WTC11 (cell line): Measurements from ENCODE around the gene TRIM59. TPM values are rescaled to one million over a fixed set of nuclear protein-coding genes. Genes with fewer than 3 reads are reported as not detected.
A peak's percentile ranks its signal among the peaks of the same experiment; 100 is the strongest.

ENCODE experiments used
- ATAC-seq: fragments of 200-7000 bp; cut with Tn5 transposase; 2 replicates; pipeline ENCODE4 v1.10.0; 2021; ENCODE audit warnings: mild to moderate bottlenecking, moderate library complexity
- CTCF ChIA-PET: fragments of 300-600 bp; sonication (Branson Sonifier 250); formaldehyde crosslinking; loops from one replicate; lab custom pipeline; 2021; ENCODE audit warnings: antibody characterized with exemption; lab: Charles Lee
- POLR2A ChIA-PET: fragments of 350-600 bp; sonication (Branson Sonifier 250); formaldehyde crosslinking; loops from one replicate; lab custom pipeline; 2021; ENCODE audit warnings: antibody characterized with exemption; lab: Charles Lee
- DNase-seq: peaks from one replicate; pipeline ENCODE4 v3.0.0; 2021; ENCODE audit warnings: low spot score
- H3K27ac Mint-ChIP-seq: 2 replicates; pipeline ENCODE4 v1.8.0; 2021; ENCODE audit warnings: mixed read lengths
- H3K27me3 Mint-ChIP-seq: 2 replicates; pipeline ENCODE4 v1.8.0; 2021; ENCODE audit warnings: low read depth, mild to moderate bottlenecking, moderate library complexity, mixed read lengths
- H3K36me3 Mint-ChIP-seq: 2 replicates; pipeline ENCODE4 v1.8.0; 2021; ENCODE audit warnings: mixed read lengths
- H3K4me1 Mint-ChIP-seq: 2 replicates; pipeline ENCODE4 v1.8.0; 2022; ENCODE audit warnings: mixed read lengths
- H3K4me3 Mint-ChIP-seq: 2 replicates; pipeline ENCODE4 v1.8.0; 2021; ENCODE audit warnings: mild to moderate bottlenecking, moderate library complexity, mixed read lengths
- H3K9me3 Mint-ChIP-seq: 2 replicates; pipeline ENCODE4 v1.8.0; 2021; ENCODE audit warnings: mixed read lengths
- ESRRA ChIP-seq: sonication (generic); formaldehyde crosslinking; IDR thresholded peaks from 2 replicates; pipeline ENCODE4 v1.8.1; 2022; ENCODE audit warnings: mild to moderate bottlenecking, missing genetic modification reagents, borderline replicate concordance
- FOXK1 ChIP-seq: sonication (generic); formaldehyde crosslinking; IDR thresholded peaks from 2 replicates; pipeline ENCODE4 v1.8.0; 2022; ENCODE audit warnings: mild to moderate bottlenecking, moderate library complexity, missing genetic modification reagents
- GABPB1 ChIP-seq: sonication (generic); formaldehyde crosslinking; IDR thresholded peaks from 2 replicates; pipeline ENCODE4 v1.8.1; 2023; ENCODE audit warnings: mild to moderate bottlenecking, missing genetic modification reagents
- GRHL2 ChIP-seq: fragments of 250-450 bp; sonication (Bioruptor Pico); IDR thresholded peaks from 2 replicates; pipeline ENCODE4 v1.8.0; 2022; ENCODE audit warnings: mild to moderate bottlenecking, moderate library complexity; ENCODE audit not compliant: insufficient replicate concordance, severe bottlenecking
- GTF2I ChIP-seq: fragments of 250-450 bp; sonication (Bioruptor Pico); conservative IDR thresholded peaks from 2 replicates; pipeline ENCODE4 v1.4.0; 2021; ENCODE audit warnings: mild to moderate bottlenecking
- MYBL2 ChIP-seq: sonication (generic); formaldehyde crosslinking; IDR thresholded peaks from 2 replicates; pipeline ENCODE4 v1.8.1; 2023; ENCODE audit warnings: mild to moderate bottlenecking, moderate library complexity, missing genetic modification reagents
- NFATC4 ChIP-seq: fragments of 250-450 bp; sonication (Bioruptor Pico); IDR thresholded peaks from 2 replicates; pipeline ENCODE4 v1.9.0; 2021; ENCODE audit warnings: mild to moderate bottlenecking
- SOX15 ChIP-seq: fragments of 250-450 bp; sonication (Bioruptor Pico); IDR thresholded peaks from 2 replicates; pipeline ENCODE4 v1.9.0; 2021; ENCODE audit warnings: mild to moderate bottlenecking
- SP1 ChIP-seq: sonication (generic); formaldehyde crosslinking; conservative IDR thresholded peaks from 2 replicates; pipeline ENCODE4 v1.8.1; 2022; ENCODE audit warnings: missing genetic modification reagents
- TEAD1 ChIP-seq: sonication (generic); formaldehyde crosslinking; IDR thresholded peaks from 2 replicates; pipeline ENCODE4 v1.8.0; 2022; ENCODE audit warnings: mild to moderate bottlenecking, missing genetic modification reagents
- ZNF396 ChIP-seq: fragments of 250-450 bp; sonication (Bioruptor Pico); IDR thresholded peaks from 2 replicates; pipeline ENCODE4 v1.8.0; 2021; ENCODE audit warnings: mild to moderate bottlenecking, moderate library complexity, borderline replicate concordance
- ZNF423 ChIP-seq: fragments of 250-450 bp; sonication (Bioruptor Pico); IDR thresholded peaks from 2 replicates; pipeline ENCODE4 v2.1.2; 2022; ENCODE audit warnings: mild to moderate bottlenecking, moderate library complexity
- total RNA-seq: library from RNA; stranded (reverse); gene quantifications from 3 replicates; pipeline ENCODE4 v1.2.3, GENCODE V29; 2021
- TF ChIP-seq, protein P1 (sequence below): sonication (generic); formaldehyde crosslinking; IDR thresholded peaks from 2 replicates; pipeline ENCODE4 v1.8.1; 2022; ENCODE audit warnings: mild to moderate bottlenecking, moderate library complexity, missing genetic modification reagents
- TF ChIP-seq, protein P2 (sequence below): sonication (generic); formaldehyde crosslinking; IDR thresholded peaks from 2 replicates; pipeline ENCODE4 v1.8.1; 2022; ENCODE audit warnings: low read depth, mild to moderate bottlenecking, moderate library complexity, missing genetic modification reagents, borderline replicate concordance
- TF ChIP-seq, protein P3 (sequence below): sonication (generic); formaldehyde crosslinking; IDR thresholded peaks from 2 replicates; pipeline ENCODE4 v1.8.1; 2022; ENCODE audit warnings: low read depth, missing genetic modification reagents, borderline replicate concordance
- TF ChIP-seq, protein P4 (sequence below): fragments of 250-450 bp; sonication (Bioruptor Pico); conservative IDR thresholded peaks from 2 replicates; pipeline ENCODE4 v1.9.0; 2021; ENCODE audit warnings: mild to moderate bottlenecking
- TF ChIP-seq, protein P5 (sequence below): sonication (generic); formaldehyde crosslinking; IDR thresholded peaks from 2 replicates; pipeline ENCODE4 v1.8.0; 2022; ENCODE audit warnings: mild to moderate bottlenecking, missing genetic modification reagents
- TF ChIP-seq, protein P6 (sequence below): sonication (generic); formaldehyde crosslinking; IDR thresholded peaks from 2 replicates; pipeline ENCODE4 v1.8.0; 2023; ENCODE audit warnings: missing genetic modification reagents
- TF ChIP-seq, protein P7 (sequence below): sonication (generic); formaldehyde crosslinking; IDR thresholded peaks from 2 replicates; pipeline ENCODE4 v1.8.1; 2023; ENCODE audit warnings: mild to moderate bottlenecking, missing genetic modification reagents
- TF ChIP-seq, protein P8 (sequence below): fragments of 250-450 bp; sonication (Bioruptor Pico); IDR thresholded peaks from 2 replicates; pipeline ENCODE4 v2.1.2; 2022; ENCODE audit warnings: mild to moderate bottlenecking, moderate library complexity
- TF ChIP-seq, protein P9 (sequence below): sonication (generic); formaldehyde crosslinking; IDR thresholded peaks from 2 replicates; pipeline ENCODE4 v1.8.1; 2023; ENCODE audit warnings: mild to moderate bottlenecking, moderate library complexity, missing genetic modification reagents

The TRIM59 gene
- total RNA-seq, 1 experiment from 2014 or later = 32.4 TPM

DNA sequence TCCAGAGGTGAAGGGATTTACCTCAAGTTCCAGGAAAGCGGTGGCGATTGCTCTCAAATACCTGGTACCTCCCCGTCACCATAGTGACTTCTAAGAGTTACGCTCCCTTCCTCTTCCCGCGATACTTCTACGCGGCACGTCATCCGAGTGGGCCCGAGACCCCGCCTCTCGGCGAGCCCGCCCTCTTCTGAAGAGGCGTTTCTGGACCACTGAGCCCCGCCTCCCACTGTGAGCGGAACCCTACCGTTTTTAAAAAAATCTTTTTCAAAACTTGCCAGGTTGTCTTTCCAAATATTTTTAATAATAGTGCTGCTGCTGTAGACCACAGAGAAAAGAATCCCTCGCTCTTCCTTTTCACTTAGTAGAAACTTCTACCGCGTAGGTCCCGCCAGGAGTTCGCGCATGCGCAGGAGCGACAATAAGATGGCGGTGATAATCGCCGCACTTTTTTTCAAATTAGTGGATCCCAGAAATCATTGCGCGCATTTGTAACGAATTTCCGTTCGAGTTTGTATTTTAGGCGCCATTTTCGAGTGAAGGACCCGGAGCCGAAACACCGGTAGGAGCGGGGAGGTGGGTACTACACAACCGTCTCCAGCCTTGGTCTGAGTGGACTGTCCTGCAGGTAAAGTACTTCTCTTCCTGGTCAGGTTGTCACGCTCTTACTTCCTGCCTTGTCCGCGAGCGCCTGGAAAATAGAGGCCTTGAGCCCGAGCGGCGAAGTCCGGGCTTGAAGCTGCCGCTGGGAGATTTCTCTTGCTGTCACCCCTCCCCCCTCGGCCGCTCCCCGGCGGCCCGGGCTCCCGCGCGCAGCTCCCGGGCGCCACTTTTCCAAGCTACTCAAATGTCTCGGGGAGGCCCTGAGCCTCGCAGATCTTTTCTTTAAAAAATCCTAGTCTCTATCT lies 50.2 kb downstream of the TRIM59 start, which contains the start of the genes IFT80 and SMC4:
Gene IFT80 (minus strand): TSS at position 101 of the 905 bp plus-strand sequence. CDS start 14,625 bp downstream, outside the sequence.
Gene SMC4 (plus strand): TSS at position 526 of the 905 bp plus-strand sequence. CDS start 1,177 bp downstream, outside the sequence.
- CTCF ChIA-PET = interaction anchor here (1.1 kb wide), 1 partner anchor 367 kb away, joined by 3 read pairs; no protein-coding TSS in a partner anchor
- TF ChIP-seq, protein P1, sequence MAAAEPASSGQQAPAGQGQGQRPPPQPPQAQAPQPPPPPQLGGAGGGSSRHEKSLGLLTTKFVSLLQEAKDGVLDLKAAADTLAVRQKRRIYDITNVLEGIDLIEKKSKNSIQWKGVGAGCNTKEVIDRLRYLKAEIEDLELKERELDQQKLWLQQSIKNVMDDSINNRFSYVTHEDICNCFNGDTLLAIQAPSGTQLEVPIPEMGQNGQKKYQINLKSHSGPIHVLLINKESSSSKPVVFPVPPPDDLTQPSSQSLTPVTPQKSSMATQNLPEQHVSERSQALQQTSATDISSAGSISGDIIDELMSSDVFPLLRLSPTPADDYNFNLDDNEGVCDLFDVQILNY (CRISPR knock-in tag) = peak; percentile 69; the same call in 1 of the 2 replicates
- TF ChIP-seq TEAD1 (no peak), GRHL2 (no peak), MYBL2 (peak; percentile 98), FOXK1 (CRISPR knock-in tag) (0 out of 2 replicates have a peak, but pooled peaks have one; percentile 26), SOX15 (CRISPR knock-in tag) (no peak), ZNF396 (CRISPR knock-in tag) (no peak), NFATC4 (no peak), SP1 (CRISPR knock-in tag) (peak; percentile 74), ESRRA (no peak), ZNF423 (CRISPR knock-in tag) (no peak), GABPB1 (CRISPR knock-in tag) (peak; percentile 50; the same call in 1 of the 2 replicates), GTF2I (CRISPR knock-in tag) (no peak)
- TF ChIP-seq, protein P2, sequence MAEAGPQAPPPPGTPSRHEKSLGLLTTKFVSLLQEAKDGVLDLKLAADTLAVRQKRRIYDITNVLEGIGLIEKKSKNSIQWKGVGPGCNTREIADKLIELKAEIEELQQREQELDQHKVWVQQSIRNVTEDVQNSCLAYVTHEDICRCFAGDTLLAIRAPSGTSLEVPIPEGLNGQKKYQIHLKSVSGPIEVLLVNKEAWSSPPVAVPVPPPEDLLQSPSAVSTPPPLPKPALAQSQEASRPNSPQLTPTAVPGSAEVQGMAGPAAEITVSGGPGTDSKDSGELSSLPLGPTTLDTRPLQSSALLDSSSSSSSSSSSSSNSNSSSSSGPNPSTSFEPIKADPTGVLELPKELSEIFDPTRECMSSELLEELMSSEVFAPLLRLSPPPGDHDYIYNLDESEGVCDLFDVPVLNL (CRISPR knock-in tag) = peak; percentile 43; the same call in 1 of the 2 replicates
- TF ChIP-seq, protein P3, sequence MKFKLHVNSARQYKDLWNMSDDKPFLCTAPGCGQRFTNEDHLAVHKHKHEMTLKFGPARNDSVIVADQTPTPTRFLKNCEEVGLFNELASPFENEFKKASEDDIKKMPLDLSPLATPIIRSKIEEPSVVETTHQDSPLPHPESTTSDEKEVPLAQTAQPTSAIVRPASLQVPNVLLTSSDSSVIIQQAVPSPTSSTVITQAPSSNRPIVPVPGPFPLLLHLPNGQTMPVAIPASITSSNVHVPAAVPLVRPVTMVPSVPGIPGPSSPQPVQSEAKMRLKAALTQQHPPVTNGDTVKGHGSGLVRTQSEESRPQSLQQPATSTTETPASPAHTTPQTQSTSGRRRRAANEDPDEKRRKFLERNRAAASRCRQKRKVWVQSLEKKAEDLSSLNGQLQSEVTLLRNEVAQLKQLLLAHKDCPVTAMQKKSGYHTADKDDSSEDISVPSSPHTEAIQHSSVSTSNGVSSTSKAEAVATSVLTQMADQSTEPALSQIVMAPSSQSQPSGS (CRISPR knock-in tag) = no peak
- TF ChIP-seq, protein P4, sequence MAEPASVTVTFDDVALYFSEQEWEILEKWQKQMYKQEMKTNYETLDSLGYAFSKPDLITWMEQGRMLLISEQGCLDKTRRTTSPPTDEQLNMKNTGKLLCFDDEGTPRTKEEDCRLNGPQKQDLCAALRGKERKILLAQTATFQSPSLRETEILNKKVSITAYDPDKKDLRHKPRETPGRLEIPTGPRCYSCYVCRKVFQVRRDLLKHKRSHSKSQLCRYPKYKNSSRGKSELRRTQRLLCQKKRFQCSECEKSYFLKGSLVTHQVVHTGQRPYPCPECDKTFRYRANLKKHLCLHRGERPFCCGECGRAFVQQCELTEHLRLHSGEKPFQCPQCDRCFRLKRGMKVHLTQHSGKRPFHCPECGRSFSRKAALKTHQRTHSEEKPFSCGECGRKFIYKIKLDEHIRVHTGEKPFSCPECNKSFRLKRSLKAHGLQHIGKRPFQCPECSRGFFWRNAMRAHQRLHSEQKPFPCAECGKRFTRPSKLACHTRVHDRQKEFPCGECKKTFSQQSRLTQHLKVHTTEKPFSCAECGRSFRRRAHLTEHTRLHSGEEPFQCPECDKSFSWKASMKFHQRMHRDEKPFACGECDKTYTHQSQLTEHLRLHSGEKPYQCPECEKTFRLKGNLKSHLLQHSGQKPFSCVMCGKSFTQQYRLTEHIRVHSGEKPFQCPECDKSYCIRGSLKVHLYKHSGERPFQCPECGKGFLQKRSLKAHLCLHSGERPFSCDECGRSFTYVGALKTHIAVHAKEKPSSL = no peak
- TF ChIP-seq, protein P5, sequence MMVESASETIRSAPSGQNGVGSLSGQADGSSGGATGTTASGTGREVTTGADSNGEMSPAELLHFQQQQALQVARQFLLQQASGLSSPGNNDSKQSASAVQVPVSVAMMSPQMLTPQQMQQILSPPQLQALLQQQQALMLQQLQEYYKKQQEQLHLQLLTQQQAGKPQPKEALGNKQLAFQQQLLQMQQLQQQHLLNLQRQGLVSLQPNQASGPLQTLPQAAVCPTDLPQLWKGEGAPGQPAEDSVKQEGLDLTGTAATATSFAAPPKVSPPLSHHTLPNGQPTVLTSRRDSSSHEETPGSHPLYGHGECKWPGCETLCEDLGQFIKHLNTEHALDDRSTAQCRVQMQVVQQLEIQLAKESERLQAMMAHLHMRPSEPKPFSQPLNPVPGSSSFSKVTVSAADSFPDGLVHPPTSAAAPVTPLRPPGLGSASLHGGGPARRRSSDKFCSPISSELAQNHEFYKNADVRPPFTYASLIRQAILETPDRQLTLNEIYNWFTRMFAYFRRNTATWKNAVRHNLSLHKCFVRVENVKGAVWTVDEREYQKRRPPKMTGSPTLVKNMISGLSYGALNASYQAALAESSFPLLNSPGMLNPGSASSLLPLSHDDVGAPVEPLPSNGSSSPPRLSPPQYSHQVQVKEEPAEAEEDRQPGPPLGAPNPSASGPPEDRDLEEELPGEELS (CRISPR knock-in tag) = 0 out of 2 replicates have a peak, but pooled peaks have one; percentile 24
- TF ChIP-seq, protein P6, sequence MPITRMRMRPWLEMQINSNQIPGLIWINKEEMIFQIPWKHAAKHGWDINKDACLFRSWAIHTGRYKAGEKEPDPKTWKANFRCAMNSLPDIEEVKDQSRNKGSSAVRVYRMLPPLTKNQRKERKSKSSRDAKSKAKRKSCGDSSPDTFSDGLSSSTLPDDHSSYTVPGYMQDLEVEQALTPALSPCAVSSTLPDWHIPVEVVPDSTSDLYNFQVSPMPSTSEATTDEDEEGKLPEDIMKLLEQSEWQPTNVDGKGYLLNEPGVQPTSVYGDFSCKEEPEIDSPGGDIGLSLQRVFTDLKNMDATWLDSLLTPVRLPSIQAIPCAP = no peak
- TF ChIP-seq, protein P7, sequence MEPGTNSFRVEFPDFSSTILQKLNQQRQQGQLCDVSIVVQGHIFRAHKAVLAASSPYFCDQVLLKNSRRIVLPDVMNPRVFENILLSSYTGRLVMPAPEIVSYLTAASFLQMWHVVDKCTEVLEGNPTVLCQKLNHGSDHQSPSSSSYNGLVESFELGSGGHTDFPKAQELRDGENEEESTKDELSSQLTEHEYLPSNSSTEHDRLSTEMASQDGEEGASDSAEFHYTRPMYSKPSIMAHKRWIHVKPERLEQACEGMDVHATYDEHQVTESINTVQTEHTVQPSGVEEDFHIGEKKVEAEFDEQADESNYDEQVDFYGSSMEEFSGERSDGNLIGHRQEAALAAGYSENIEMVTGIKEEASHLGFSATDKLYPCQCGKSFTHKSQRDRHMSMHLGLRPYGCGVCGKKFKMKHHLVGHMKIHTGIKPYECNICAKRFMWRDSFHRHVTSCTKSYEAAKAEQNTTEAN (CRISPR knock-in tag) = no peak
- TF ChIP-seq, protein P8, sequence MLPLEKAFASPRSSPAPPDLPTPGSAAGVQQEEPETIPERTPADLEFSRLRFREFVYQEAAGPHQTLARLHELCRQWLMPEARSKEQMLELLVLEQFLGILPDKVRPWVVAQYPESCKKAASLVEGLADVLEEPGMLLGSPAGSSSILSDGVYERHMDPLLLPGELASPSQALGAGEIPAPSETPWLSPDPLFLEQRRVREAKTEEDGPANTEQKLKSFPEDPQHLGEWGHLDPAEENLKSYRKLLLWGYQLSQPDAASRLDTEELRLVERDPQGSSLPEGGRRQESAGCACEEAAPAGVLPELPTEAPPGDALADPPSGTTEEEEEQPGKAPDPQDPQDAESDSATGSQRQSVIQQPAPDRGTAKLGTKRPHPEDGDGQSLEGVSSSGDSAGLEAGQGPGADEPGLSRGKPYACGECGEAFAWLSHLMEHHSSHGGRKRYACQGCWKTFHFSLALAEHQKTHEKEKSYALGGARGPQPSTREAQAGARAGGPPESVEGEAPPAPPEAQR = no peak
- TF ChIP-seq, protein P9, sequence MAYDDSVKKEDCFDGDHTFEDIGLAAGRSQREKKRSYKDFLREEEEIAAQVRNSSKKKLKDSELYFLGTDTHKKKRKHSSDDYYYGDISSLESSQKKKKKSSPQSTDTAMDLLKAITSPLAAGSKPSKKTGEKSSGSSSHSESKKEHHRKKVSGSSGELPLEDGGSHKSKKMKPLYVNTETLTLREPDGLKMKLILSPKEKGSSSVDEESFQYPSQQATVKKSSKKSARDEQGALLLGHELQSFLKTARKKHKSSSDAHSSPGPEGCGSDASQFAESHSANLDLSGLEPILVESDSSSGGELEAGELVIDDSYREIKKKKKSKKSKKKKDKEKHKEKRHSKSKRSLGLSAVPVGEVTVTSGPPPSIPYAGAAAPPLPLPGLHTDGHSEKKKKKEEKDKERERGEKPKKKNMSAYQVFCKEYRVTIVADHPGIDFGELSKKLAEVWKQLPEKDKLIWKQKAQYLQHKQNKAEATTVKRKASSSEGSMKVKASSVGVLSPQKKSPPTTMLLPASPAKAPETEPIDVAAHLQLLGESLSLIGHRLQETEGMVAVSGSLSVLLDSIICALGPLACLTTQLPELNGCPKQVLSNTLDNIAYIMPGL = peak; percentile 26; the same call in 1 of the 2 replicates

More for the DNA sequence above, 50.2 kb downstream of the TRIM59 start, which contains the start of the genes IFT80 and SMC4:
- H3K27ac Mint-ChIP-seq = peak within 1 kb of the TSS; percentile 99
- H3K9me3 Mint-ChIP-seq = no peaks in the 10 kb centered on the region
- ATAC-seq (peak; percentile 96), DNase-seq (peak; percentile 96)
- H3K27me3 Mint-ChIP-seq = peaks cover 8% of the 10 kb centered on the region; the same call in 1 of the 2 replicates
- peaks cover 12% of the 10 kb centered on the region for H3K36me3 Mint-ChIP-seq
- peak within 1 kb of the TSS; percentile 99 for H3K4me3 Mint-ChIP-seq
- H3K4me1 Mint-ChIP-seq = peaks cover 36% of the 10 kb centered on the region
- POLR2A ChIA-PET = interaction anchor here (1.0 to 2.3 kb wide), 2 partner anchors 50 to 659 kb away, joined by 3 to 25 read pairs; partner anchors contain the start of gene TRIM59
